HUES64 (cell line): Measurements from ENCODE around the gene TMEM151B.

Experiments used
- H3K27ac ChIP-seq: 2 replicates; pipeline ENCODE4 v1.7.0; 2013; ENCODE audit warnings: low read depth, low read length, inconsistent platforms
- H3K27me3 ChIP-seq: 2 replicates; pipeline ENCODE4 v1.6.1; 2013; ENCODE audit warnings: mild to moderate bottlenecking, low read length; ENCODE audit not compliant: insufficient read depth
- H3K36me3 ChIP-seq: 2 replicates; pipeline ENCODE4 v1.6.1; 2013; ENCODE audit warnings: mild to moderate bottlenecking, low read length; ENCODE audit not compliant: insufficient read depth
- H3K4me1 ChIP-seq: 2 replicates; pipeline ENCODE4 v1.6.1; 2013; ENCODE audit warnings: mild to moderate bottlenecking, low read length, moderate library complexity; ENCODE audit not compliant: insufficient read depth
- H3K4me3 ChIP-seq: 2 replicates; pipeline ENCODE4 v1.5.1; 2013; ENCODE audit warnings: mild to moderate bottlenecking, low read length, moderate library complexity
- H3K9ac ChIP-seq: 2 replicates; pipeline ENCODE4 v1.6.1; 2013; ENCODE audit warnings: mild to moderate bottlenecking, low read depth, low read length
- H3K9me3 ChIP-seq: 2 replicates; pipeline ENCODE4 v1.6.1; 2013; ENCODE audit warnings: low read depth, low read length; ENCODE audit not compliant: insufficient read depth
- WGBS: fragments of 150-250, 120-280 bp; methylation state at CpG from one replicate; pipeline ENCODE4 v1.1.7; 2013; ENCODE audit warnings: missing lambda C conversion rate; 5-methylcytosine and 5-hydroxymethylcytosine counted together

Gene TMEM151B

DNA sequence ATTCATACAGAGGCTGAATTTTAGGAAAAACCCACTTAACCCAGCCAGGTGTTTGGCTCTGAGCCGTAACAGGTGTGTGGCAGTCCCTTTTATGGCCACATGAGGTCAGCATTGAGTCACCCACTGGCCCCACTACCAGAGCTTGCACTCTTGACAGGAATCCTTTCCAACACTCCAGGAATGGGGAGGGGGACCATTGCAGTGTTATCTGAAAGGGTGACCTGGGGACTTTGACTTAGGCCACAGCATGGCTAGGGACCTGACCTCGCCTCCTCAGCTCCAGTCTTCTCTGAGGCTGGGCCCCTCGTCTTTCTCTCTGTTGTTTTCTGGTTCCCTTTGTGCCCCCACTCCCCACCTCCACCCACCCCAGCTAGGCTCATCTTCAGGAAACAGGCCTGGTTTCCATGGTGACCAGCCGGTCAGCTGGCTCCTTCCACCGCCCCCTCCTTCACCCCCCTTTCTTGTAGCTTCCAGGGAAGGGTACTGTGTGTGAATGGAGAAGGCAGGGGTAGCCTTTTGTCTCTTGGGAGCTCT is 2.1 kb upstream of the TMEM151B start:
- Histone ChIP-seq H3K27ac (no peak overlapping the region), H3K9me3 (no peaks in the 10 kb centered on the region), H3K9ac (no peak overlapping the region), H3K36me3 (no peaks in the 10 kb centered on the region), H3K27me3 (peaks cover 36% of the 10 kb centered on the region), H3K4me1 (peaks cover 28% of the 10 kb centered on the region), H3K4me3 (no peak overlapping the region)
- WGBS = 7% methylated on average over 5 of the region's 5 CpGs

DNA sequence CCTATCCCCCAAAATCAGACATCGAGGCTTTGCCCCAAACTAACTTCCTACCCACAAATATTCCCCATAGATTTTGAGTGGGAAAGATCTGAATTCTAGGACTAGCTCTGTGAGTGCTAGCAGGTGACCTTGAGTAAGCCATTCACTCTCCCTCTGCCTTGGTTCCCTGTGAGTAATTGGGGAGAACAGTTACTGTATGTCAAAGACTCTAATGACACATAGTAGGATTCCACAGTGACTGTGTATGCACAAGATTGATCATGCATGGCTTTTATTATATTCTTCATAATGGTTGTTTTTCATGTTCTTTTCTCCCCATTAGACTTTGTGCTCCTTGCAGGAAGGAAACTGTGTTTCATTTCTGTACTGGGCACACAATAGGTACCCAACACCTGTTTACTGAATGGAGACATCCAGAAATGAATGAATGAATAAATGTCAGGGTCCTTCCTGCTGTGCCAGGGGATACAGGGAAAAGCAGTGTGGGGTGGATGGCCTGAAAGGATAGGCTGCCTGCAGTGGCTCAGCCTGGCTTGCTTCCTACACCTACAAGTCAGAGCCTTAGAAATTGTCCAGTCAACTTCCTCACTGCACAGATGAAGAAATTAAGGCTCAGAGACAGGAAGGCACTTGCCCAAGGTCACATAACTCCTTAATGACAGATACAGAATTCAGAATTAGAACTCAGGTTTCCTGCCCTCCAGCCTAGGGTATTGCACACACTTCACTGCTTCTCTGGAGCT is 901 bp upstream of the TMEM151B start:
- Histone ChIP-seq H3K27me3 (peaks cover 40% of the 10 kb centered on the region), H3K4me1 (peaks cover 17% of the 10 kb centered on the region), H3K4me3 (no peak overlapping the region; the same call in 1 of the 2 replicates), H3K9me3 (no peaks in the 10 kb centered on the region), H3K36me3 (no peaks in the 10 kb centered on the region), H3K27ac (no peak overlapping the region), H3K9ac (no peak overlapping the region)
- WGBS = no CpG with 5 or more reads among the region's 1 CpG

DNA sequence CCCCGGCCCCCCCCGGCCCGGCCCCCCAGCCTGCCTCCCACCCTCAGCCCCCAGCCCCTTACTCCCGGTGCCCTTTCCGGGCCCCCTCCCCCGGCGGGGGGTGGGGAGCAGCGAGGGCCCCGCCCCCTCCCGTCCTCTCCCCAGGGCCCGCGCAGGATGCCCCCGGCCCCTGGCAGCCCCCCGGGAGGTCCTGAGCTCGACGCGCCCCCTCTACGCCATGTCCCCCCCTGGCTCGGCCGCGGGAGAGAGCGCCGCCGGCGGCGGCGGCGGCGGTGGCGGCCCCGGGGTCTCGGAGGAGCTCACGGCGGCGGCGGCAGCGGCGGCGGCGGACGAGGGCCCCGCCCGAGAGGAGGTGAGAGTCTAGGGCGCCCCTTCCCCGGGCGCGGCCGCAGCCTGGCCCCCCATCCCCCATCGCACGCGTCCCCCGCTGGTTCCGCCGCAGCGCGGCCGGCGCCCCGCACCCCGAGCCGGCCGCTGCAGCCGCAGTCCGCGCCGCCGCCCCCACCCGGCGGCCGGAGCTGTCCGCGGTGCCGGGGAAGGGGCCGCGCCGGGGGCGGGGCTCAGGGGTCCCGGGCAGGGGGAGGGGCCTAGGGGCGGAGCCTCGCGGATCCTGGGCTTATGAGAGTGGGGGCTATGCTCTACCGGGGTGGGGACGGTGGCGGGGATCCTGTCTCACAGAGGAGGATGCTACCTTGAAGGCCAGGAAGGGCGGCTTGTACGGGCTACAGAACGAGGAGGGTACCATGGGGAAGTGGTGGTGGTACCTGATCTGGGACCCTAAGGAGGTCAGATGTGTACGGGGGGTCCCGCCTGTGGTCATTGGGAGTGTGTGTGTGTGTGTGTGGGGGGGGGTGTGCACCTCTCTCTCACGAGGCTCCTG is 516 bp downstream of the TMEM151B start:
- H3K27ac ChIP-seq = no peak overlapping the region
- peak overlapping the region; percentile 36 for H3K4me3 ChIP-seq
- H3K9ac ChIP-seq = no peak overlapping the region
- H3K27me3 ChIP-seq = peaks cover 46% of the 10 kb centered on the region
- peaks cover 13% of the 10 kb centered on the region for H3K4me1 ChIP-seq
- WGBS = 3% methylated on average over 77 of the region's 90 CpGs
- H3K9me3 ChIP-seq = no peaks in the 10 kb centered on the region
- H3K36me3 ChIP-seq = no peaks in the 10 kb centered on the region

DNA sequence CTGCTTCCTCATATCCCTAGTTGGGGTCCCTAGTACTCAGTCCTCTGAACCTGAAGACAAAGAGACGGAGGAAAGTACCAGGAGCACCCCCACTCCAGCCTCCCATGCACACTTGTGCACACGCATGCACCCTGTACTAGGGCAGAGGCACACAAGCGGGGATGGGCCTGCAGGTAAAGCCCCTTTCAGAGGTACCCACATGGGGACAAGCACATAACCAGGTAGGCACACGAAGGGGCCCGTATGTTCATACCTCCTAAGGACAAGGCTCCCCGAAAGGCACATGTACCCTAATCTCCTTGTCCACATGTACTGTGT is 1.1 kb downstream of the TMEM151B start:
- 84% methylated on average over 6 of the region's 6 CpGs for WGBS
- no peaks in the 10 kb centered on the region for H3K36me3 ChIP-seq
- peaks cover 13% of the 10 kb centered on the region for H3K4me1 ChIP-seq
- H3K27me3 ChIP-seq = peaks cover 52% of the 10 kb centered on the region
- H3K9me3 ChIP-seq = no peaks in the 10 kb centered on the region
- H3K27ac ChIP-seq = no peak overlapping the region
- no peak overlapping the region for H3K9ac ChIP-seq
- peak overlapping the region; percentile 33; the same call in 1 of the 2 replicates for H3K4me3 ChIP-seq

GRCh38 chr6:44271914-44272313 is 1.7 kb downstream of the TMEM151B start:
- Histone ChIP-seq H3K9ac (no peak overlapping the region), H3K27me3 (peaks cover 58% of the 10 kb centered on the region), H3K4me3 (no peak overlapping the region), H3K9me3 (no peaks in the 10 kb centered on the region), H3K4me1 (peaks cover 13% of the 10 kb centered on the region), H3K27ac (no peak overlapping the region), H3K36me3 (no peaks in the 10 kb centered on the region)
- WGBS = 73% methylated on average over 3 of the region's 3 CpGs

GRCh38 chr6:44272529-44272928 is 2.3 kb downstream of the TMEM151B start:
- Histone ChIP-seq H3K9ac (no peak overlapping the region), H3K36me3 (no peaks in the 10 kb centered on the region), H3K27ac (no peak overlapping the region), H3K27me3 (peaks cover 64% of the 10 kb centered on the region), H3K4me1 (peaks cover 13% of the 10 kb centered on the region), H3K9me3 (no peaks in the 10 kb centered on the region), H3K4me3 (no peak overlapping the region)
- WGBS = 90% methylated on average over 3 of the region's 3 CpGs

DNA sequence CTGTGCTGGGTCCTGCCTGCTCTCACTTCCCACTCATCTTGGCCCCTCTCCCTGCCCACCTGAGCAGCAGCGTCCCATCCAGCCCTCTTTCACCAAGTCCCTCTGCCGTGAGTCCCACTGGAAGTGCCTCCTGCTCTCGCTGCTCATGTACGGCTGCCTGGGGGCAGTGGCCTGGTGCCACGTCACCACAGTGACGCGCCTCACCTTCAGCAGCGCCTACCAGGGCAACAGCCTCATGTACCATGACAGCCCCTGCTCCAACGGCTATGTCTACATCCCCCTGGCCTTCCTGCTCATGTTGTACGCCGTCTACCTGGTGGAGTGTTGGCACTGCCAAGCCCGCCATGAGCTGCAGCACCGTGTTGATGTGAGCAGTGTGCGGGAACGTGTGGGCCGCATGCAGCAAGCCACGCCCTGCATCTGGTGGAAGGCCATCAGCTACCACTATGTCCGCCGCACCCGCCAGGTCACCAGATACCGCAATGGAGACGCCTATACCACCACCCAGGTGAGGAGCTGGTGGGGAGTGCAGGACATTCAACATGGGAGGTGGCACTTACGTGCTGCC is 2.8 kb downstream of the TMEM151B start:
- Histone ChIP-seq H3K27ac (no peak overlapping the region), H3K9me3 (no peaks in the 10 kb centered on the region), H3K9ac (no peak overlapping the region), H3K36me3 (no peaks in the 10 kb centered on the region), H3K4me1 (peaks cover 13% of the 10 kb centered on the region), H3K27me3 (peaks cover 69% of the 10 kb centered on the region), H3K4me3 (no peak overlapping the region)
- 91% methylated on average over 22 of the region's 23 CpGs for WGBS

GRCh38 chr6:44273617-44274016 is 3.4 kb downstream of the TMEM151B start:
- Histone ChIP-seq H3K4me1 (peaks cover 9% of the 10 kb centered on the region), H3K27ac (no peak overlapping the region), H3K9me3 (no peaks in the 10 kb centered on the region), H3K4me3 (no peak overlapping the region), H3K9ac (no peak overlapping the region), H3K27me3 (peaks cover 72% of the 10 kb centered on the region), H3K36me3 (no peaks in the 10 kb centered on the region)
- WGBS = 85% methylated on average over 1 of the region's 1 CpG

DNA sequence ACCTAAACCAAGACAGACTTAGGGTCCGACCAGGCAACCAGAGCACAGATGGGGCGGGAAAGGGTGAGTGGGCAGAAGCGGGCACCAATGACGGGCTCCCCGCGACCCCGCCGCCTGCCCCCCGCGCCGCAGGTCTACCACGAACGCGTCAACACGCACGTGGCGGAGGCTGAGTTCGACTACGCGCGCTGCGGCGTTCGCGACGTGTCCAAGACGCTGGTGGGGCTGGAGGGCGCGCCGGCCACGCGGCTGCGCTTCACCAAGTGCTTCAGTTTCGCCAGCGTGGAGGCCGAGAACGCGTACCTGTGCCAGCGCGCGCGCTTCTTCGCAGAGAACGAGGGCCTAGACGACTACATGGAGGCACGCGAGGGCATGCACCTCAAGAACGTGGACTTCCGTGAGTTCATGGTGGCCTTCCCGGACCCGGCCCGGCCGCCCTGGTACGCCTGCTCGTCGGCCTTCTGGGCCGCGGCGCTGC is 5.1 kb downstream of the TMEM151B start:
- peaks cover 5% of the 10 kb centered on the region for H3K4me1 ChIP-seq
- H3K36me3 ChIP-seq = no peaks in the 10 kb centered on the region
- no peak overlapping the region for H3K4me3 ChIP-seq
- H3K9me3 ChIP-seq = no peaks in the 10 kb centered on the region
- peaks cover 61% of the 10 kb centered on the region for H3K27me3 ChIP-seq
- H3K9ac ChIP-seq = no peak overlapping the region
- no peak overlapping the region for H3K27ac ChIP-seq
- WGBS = 89% methylated on average over 59 of the region's 59 CpGs

- Histone ChIP-seq H3K27me3 (peaks cover 61% of the 10 kb centered on the region), H3K27ac (no peak overlapping the region)
Observed at GRCh38 chr6:44275749-44276648, 5.7 kb downstream of the TMEM151B start.

More at GRCh38 chr6:44275749-44276648, 5.7 kb downstream of the TMEM151B start:
- peaks cover 5% of the 10 kb centered on the region for H3K4me1 ChIP-seq
- no peaks in the 10 kb centered on the region for H3K9me3 ChIP-seq
- H3K36me3 ChIP-seq = no peaks in the 10 kb centered on the region
- 14% methylated on average over 109 of the region's 109 CpGs for WGBS
- no peak overlapping the region for H3K9ac ChIP-seq
- peak overlapping the region; percentile 36 for H3K4me3 ChIP-seq
